GM12878 (cell line): Measurements from ENCODE around the gene CPLX1. TPM values are rescaled to one million over a fixed set of nuclear protein-coding genes. Genes with fewer than 3 reads are reported as not detected.
A peak's percentile ranks its signal among the peaks of the same experiment; 100 is the strongest.

ENCODE experiments used
- ATF3 ChIP-seq: IDR thresholded peaks from 2 replicates; pipeline ENCODE4 v1.6.1; 2011; ENCODE audit warnings: low read depth, mild to moderate bottlenecking, low read length, moderate library complexity, borderline replicate concordance; ENCODE audit errors: extremely low read depth
- BACH1 ChIP-seq: fragments of 450-650 bp; IDR thresholded peaks from 2 replicates; pipeline ENCODE4 v1.6.1; 2017; ENCODE audit warnings: mild to moderate bottlenecking, borderline replicate concordance
- BMI1 ChIP-seq: fragments of 450-650 bp; IDR thresholded peaks from 2 replicates; pipeline ENCODE4 v1.6.1; 2016; ENCODE audit warnings: mild to moderate bottlenecking, moderate library complexity, borderline replicate concordance
- CTCF ChIP-seq, 3 experiments: IDR thresholded peaks in 2 of 3; conservative IDR thresholded peaks in 1 of 3; 2 replicates each; pipeline ENCODE4 v1.5.1; 2011; ENCODE audit warnings: low read depth in 3 of 3, low read length in 3 of 3, mild to moderate bottlenecking in 3 of 3, control low read depth in 2 of 3, moderate library complexity in 2 of 3, inconsistent platforms in 1 of 3, mixed read lengths in 1 of 3; ENCODE audit not compliant: control insufficient read depth in 2 of 3, insufficient read depth in 1 of 3; ENCODE audit errors: extremely low read depth in 1 of 3
- CUX1 ChIP-seq: IDR thresholded peaks from 2 replicates; pipeline ENCODE4 v1.6.1; 2012; ENCODE audit warnings: improper control_type of control experiment, low read depth, low read length; ENCODE audit not compliant: insufficient replicate concordance
- EP300 ChIP-seq, 2 experiments: fragments of 150-350 bp in 1 of 2; IDR thresholded peaks; 2 replicates each; pipeline ENCODE4 v1.6.1; 2011 to 2012; ENCODE audit warnings: low read depth in 2 of 2, low read length in 2 of 2, borderline replicate concordance in 1 of 2, improper control_type of control experiment in 1 of 2, inconsistent platforms in 1 of 2; ENCODE audit not compliant: control insufficient read depth in 1 of 2
- EZH2 ChIP-seq: IDR thresholded peaks from 2 replicates; pipeline ENCODE4 v1.6.1; 2012; ENCODE audit warnings: low read depth, mild to moderate bottlenecking, control low read depth, inconsistent platforms, low read length, borderline replicate concordance; ENCODE audit not compliant: control insufficient read depth
- FOXM1 ChIP-seq: IDR thresholded peaks from 2 replicates; pipeline ENCODE4 v1.6.1; 2012; ENCODE audit warnings: low read depth, mild to moderate bottlenecking, inconsistent platforms, low read length, moderate library complexity
- HDGF ChIP-seq: fragments of 450-650 bp; IDR thresholded peaks from 2 replicates; pipeline ENCODE4 v1.6.1; 2016; ENCODE audit warnings: antibody characterized with exemption
- IRF3 ChIP-seq: fragments of 450-650 bp; IDR thresholded peaks from 2 replicates; pipeline ENCODE4 v1.6.1; 2014; ENCODE audit warnings: mild to moderate bottlenecking
- NFXL1 ChIP-seq: fragments of 450-650 bp; IDR thresholded peaks from 2 replicates; pipeline ENCODE4 v1.6.1; 2017; ENCODE audit warnings: antibody characterized with exemption, mild to moderate bottlenecking, borderline replicate concordance
- RAD21 ChIP-seq: IDR thresholded peaks from 2 replicates; pipeline ENCODE4 v1.6.1; 2011; ENCODE audit warnings: mild to moderate bottlenecking, low read depth, low read length, moderate library complexity; ENCODE audit not compliant: insufficient read depth
- RUNX3 ChIP-seq: IDR thresholded peaks from 2 replicates; pipeline ENCODE4 v1.6.1; 2012; ENCODE audit warnings: low read length, inconsistent platforms
- SMC3 ChIP-seq: IDR thresholded peaks from 2 replicates; pipeline ENCODE4 v1.6.1; 2011; ENCODE audit warnings: low read length, improper control_type of control experiment, borderline replicate concordance
- YBX1 ChIP-seq: fragments of 450-650 bp; IDR thresholded peaks from 2 replicates; pipeline ENCODE4 v1.6.1; 2016; ENCODE audit warnings: antibody characterized with exemption
- ZNF687 ChIP-seq: fragments of 450-650 bp; IDR thresholded peaks from 2 replicates; pipeline ENCODE4 v1.6.1; 2017; ENCODE audit warnings: mild to moderate bottlenecking, moderate library complexity
- polyA plus RNA-seq, 11 experiments: library from polyadenylated mRNA; depleted of rRNA in 4 of 11; unstranded in 6 of 11; stranded (reverse) in 5 of 11; fragments of >200 nt; fragmentation: Nextera tagmentation in 4 of 11; fragmentation: Illumina TruSeq in 1 of 11; extraction: Ambion mirVana in 4 of 11; extraction: Trizol in 1 of 11; gene quantifications; 1 replicate in 1 of 11; 2 replicates in 10 of 11; pipeline versions ENCODE4 v1.2.1 to v1.2.3, GENCODE V29; 2011 to 2016; ENCODE audit warnings: inconsistent platforms in 2 of 11, missing spikeins in 2 of 11, low read depth in 1 of 11
- total RNA-seq, 4 experiments: library from RNA; depleted of rRNA in 3 of 4; stranded (reverse); fragments of >200 nt in 3 of 4; fragmentation: Illumina TruSeq in 1 of 4; extraction: Trizol in 1 of 4; gene quantifications; 2 replicates each; pipeline versions ENCODE4 v1.2.1 to v1.2.3, GENCODE V29; 2013 to 2021

Gene CPLX1
- total and polyA plus RNA-seq, 10 of the 15 experiments (the other 5 are each of a cell fraction or from before 2014, with no cell fraction given): 0.04 to 1.2 (median 0.13) TPM; not detected in 5

GRCh38 chr4:742742-743311, 83.1 kb downstream of the CPLX1 start (continued):
- TF ChIP-seq EP300 (IDR thresholded peaks at IDR 0.05; ENCODE audit: borderline replicate concordance in 1 of 2, control insufficient read depth in 1 of 2, low read depth in 2 of 2, low read length in 2 of 2): no peak
- TF ChIP-seq BMI1: no peak
- TF ChIP-seq ZNF687: no peak
- no peak for TF ChIP-seq ATF3
- no peak for TF ChIP-seq FOXM1
- peak; percentile 82 to 94 (median 88) for TF ChIP-seq CTCF (IDR thresholded peaks at IDR 0.05 in 2 of 3, conservative IDR thresholded peaks at IDR 0.05 in 1 of 3; ENCODE audit: control insufficient read depth in 2 of 3, extremely low read depth in 1 of 3, insufficient read depth in 1 of 3, low read depth in 3 of 3, low read length in 3 of 3)
- no peak for TF ChIP-seq BACH1
- no peak for TF ChIP-seq IRF3
- TF ChIP-seq NFXL1: no peak
- no peak for TF ChIP-seq CUX1
- TF ChIP-seq YBX1: no peak
- TF ChIP-seq RAD21: peak; percentile 77
- no peak for TF ChIP-seq HDGF
- peak; percentile 65 for TF ChIP-seq RUNX3
- TF ChIP-seq EZH2: no peak
- TF ChIP-seq SMC3: peak; percentile 80
